UCSD-AML1 (cell line): ENCODE measurements around the gene AMPH.

ENCODE experiments used
- DNase-seq: peaks from one replicate; lab custom pipeline; 2025; ENCODE audit not compliant: unreplicated experiment; lab: John Stamatoyannopoulos, UW

AMPH gene

DNA sequence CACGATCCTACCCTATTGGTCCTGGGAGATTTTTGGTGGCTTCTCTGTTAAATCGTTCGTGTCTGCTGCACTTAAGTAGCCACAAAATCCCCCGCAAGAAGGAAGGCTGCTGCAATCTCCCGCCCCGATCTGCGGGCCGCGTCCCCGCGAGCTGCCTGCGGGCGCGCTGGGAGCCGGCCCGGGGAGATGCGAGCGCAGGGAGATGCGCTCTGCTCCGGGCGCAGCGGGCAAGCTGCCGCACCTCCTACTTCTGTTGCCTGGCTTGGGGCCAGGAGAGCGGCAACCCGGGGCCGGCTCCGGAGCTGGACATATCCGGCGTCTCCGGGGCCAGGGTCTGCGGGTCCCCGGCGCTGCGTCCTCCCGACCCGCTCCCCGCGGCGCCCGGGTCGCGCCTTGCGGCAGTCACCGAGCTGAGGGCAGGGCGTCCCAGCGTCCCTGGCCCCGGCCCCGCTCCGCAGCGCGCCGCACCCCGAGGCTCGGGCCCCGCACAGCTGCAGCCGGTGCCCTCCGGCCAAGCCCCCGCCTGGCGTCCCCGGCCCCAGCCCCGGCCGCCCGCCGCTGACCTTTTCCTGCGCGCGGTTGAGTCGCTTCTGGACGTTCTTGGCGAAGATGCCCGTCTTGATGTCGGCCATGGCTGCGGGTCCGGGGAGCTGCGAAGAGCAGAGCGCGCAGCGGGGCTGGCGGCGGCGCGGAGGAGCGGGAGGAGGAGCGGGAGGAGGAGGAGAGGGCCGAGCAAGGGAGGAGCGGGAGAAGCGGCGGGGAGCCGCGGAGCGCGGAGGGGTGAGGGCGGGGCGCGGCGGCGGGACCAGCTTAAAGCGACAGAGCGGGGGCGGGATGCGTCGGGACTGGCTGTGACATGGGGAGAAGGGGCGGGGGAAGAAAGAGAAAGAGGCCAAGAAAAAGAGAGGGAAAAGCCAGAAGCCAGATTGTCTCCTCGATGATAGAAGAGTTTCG is at the start of gene AMPH:
AMPH (minus strand) TSS at position 654 of the 954 bp plus-strand sequence; CDS start at position 632, 22 bp downstream.
- DNase-seq: no peak

- no peak for DNase-seq
Measured at GRCh38 chr7:38679419-38679818, 48.2 kb upstream of the AMPH start.

DNA sequence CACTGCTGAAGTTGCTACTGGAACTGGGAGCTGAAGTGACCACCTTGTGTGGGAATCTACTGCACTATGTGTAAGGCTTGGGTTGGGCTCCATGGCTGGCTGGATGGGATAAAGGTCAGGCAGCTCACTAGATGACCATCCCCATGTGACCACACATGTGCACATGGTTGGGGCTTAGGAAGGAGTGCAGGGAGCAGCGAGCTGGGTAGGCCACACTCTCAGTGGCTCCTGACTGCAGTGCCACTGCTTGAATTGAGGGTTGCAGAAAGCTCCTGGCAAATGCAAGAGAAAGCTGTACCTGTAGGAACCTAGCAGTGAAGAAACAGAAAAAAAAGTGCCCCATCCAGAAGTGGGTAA is 47.5 kb upstream of the AMPH start:
- DNase-seq: no peak

- DNase-seq: no peak
Measured at GRCh38 chr7:38677981-38678697, 47.0 kb upstream of the AMPH start.

GRCh38 chr7:38675494-38676106 is 44.4 kb upstream of the AMPH start:
- no peak for DNase-seq

- DNase-seq: no peak
Measured at GRCh38 chr7:38674513-38674912, 43.3 kb upstream of the AMPH start.

DNA sequence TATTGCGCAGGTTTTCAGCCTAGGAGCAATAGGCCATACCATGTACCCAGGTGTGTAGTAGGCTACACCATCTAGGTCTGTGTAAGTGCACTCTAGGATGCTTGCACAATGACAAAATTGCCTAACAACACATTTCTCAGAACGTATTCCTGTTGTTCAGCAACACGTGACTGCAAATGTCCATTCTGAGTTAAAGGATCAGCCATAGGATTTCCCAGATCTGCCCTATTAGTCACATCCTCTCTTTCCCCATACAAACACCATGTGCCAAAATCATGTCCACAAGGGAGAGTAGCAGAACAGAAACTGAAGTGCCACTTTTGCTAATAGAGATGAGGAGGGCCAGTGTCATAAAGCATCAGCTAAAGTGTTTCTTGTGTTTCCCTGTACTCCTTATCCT is 42.6 kb upstream of the AMPH start:
- DNase-seq: no peak

DNA sequence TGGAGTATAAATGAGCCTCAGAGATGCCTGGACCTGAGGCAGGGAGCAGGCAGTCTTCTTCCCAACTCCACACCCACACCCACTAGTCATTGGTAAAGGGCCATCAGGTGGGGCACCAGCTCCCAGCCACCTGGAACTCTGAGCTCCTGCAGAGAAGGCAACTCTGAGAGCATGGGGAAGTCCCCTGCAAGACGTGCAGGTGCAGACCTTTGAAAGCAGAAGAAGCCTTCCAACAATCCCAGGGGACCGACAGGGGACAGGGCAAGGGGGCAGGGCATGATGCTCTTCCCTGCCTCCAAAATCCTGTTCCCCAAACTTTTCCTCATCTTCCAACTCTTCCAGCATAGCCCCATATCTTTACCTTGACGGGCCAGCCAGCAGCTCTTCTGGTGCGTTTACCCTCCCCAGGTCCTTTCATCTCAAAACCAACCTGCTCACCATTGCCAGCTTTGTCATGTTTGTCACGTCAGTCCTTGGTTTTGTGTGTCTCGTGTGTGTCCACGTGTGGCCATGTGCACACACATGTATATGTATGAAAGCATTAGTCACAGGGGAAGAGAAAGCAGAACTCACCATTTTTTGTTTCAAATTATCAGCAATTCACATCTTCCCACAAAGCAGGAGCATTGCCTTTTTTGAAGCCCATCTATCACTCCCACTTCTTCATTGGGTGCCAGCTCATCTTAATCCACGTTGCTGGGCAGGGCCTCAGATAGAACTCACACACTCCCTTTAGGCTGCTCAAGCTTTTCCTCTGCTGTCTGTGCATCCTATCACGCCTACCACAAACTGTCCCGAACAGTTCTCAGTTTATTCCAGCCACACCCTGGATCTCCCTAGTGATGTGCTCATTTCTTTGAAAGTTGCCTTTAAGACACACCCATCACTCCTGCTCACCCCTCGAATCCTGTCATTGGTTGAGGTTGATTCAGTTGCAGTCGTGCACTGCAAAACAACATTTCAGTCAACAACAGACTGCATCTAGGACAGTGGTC is 41.0 kb upstream of the AMPH start:
- DNase-seq: no peak

- DNase-seq: no peak
Measured at GRCh38 chr7:38669965-38670520, 38.9 kb upstream of the AMPH start.

- no peak for DNase-seq
Measured at GRCh38 chr7:38664972-38665371, 33.8 kb upstream of the AMPH start.

- no peak for DNase-seq
Measured at GRCh38 chr7:38660427-38661099, 29.4 kb upstream of the AMPH start.

GRCh38 chr7:38659931-38660330 is 28.8 kb upstream of the AMPH start:
- DNase-seq: no peak

- DNase-seq: no peak
Measured at GRCh38 chr7:38658921-38659320, 27.7 kb upstream of the AMPH start.

- DNase-seq: no peak
Measured at GRCh38 chr7:38656968-38657367, 25.8 kb upstream of the AMPH start.

DNA sequence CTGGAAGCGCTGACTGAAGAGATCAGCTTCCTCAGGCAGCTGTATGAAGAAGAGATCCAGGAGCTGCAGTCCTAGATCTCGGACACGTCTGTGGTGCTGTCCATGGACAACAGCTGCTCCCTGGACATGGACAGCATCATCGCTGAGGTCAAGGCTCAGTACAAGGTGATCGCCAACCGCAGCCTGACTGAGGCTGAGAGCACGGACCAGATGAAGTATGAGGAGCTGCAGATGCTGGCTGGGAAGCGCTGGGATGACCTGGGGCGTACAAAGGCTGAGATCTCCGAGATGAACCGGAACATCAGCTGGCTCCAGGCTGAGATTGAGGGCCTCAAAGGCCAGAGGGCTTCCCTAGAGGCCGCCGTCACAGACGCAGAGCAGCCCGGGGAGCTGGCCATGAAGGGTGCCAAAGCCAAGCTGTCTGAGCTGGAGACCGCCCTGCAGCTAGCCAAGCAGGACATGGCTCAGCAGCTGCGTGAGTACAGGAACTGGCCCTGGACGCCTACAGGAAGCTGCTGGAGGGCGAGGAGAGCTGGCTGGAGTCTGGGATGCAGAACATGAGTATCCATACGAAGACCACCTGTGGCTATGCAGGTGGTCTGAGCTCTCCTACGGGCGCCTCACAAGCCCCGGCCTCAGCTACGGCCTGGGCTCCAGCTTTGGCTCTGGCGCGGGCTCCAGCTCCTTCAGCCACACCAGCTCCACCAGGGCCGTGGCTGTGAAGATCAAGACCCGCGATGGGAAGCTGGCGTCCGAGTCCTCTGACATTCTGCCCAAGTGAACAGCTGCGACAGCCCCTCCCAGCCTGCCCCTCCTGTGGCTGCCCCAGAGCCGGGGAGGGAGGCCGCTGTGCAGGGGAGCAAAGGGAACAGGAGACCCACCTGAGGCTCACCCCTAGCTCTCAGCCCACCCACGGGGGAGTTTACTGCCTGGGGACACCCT is 24.9 kb upstream of the AMPH start:
- no peak for DNase-seq

- no peak for DNase-seq
Measured at GRCh38 chr7:38637957-38638356, 6.8 kb upstream of the AMPH start.

- no peak for DNase-seq
Measured at GRCh38 chr7:38632411-38632810, 1.2 kb upstream of the AMPH start.

- no peak for DNase-seq
Measured at GRCh38 chr7:38629651-38630510, 1.3 kb downstream of the AMPH start.
